Stimulated activated CD4-positive, alpha-beta T cell treated with anti-CD3 and anti-CD28 coated beads, Interleukin-1b, Interleukin-23, amount 100 ng/mL, for 4 hours (primary cell): ENCODE measurements around the gene TUBA3D.
A peak's percentile ranks its signal among the peaks of the same experiment; 100 is the strongest.
"Not testable (repeated sequence)": the region's sequence is repeated elsewhere in the genome, so short reads cannot be mapped to it uniquely, and the experiment has no call there.

ENCODE experiments used
- DNase-seq, 2 donors: peaks; one replicate each; pipeline ENCODE4 v3.0.0-alpha.2; 2020; ENCODE audit warnings: low read depth in 2 of 2

Gene TUBA3D

GRCh38 chr2:131483981-131484820, 8.3 kb downstream of the TUBA3D start:
- not testable (repeated sequence) for DNase-seq

DNA sequence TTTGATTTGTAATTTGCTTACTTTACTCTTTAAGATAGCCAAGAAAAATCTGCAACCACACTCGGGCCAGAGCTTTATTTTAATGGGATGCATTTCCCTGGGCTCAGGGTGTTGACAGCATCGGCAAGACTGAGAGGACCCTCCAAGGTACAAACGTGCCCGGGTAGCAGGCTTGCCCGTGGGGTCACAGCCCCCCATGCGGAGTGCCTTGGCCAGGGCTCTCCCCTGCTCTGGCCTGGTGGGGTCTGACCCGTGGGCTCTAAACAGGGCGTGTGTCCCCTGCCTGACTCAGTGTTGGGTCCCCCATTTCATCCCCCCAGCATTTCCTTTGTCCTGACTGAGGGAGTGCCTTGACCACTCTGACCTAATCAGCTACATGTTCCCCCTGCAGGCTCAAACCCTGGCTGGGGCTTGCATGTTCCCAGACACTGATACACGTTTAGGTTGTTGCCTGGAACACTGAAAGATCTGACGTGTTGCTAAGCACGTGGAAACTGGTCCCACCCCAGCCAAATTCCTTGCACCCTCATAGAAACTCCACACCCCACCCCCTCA, 9.1 kb downstream of the TUBA3D start:
- DNase-seq = not testable (repeated sequence)

GRCh38 chr2:131486201-131486902, 10.4 kb downstream of the TUBA3D start:
- DNase-seq = not testable (repeated sequence)

DNA sequence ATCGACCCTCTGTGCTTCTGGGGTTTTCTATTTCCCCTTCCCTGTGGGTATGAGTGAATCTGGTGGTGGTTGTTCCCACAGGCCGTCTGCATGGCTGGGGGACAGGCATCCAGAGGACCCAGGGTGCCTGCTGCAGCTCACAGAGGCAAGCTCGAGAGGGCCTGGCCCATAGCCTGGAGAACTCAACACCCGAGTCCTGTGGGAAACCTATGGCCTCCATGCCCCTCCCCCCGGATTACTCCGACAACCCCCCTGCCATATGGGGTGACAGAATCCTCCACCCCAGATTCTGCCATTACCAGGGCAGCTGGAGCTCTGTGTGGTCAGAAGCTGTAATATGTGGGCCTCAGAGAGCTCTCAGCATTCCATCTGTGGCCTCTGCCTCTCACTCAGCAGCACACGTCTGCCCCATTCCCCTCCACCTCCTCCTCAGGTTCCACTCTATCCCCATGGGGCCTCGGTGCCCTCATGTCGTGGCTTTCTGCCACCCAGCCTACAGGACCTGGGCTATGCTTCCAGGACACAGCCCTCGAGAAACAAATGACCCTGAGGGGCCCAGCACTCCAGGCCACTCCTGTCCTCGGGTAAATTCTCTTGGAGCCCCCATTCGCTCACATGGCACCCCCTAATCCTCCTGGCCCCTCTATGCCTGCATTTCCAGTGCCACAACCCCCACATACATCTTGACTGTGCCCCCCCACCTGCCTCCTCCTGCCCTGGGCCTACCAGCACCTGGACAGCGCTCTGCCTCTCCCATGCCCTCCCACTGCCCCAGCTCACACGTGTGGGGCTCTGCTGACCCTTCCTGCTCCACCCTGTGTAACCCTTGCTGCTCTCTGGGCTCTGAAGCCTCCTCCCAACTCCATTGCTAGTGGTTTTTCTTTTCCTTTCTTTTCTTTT, 12.6 kb downstream of the TUBA3D start:
- no peak for DNase-seq

DNA sequence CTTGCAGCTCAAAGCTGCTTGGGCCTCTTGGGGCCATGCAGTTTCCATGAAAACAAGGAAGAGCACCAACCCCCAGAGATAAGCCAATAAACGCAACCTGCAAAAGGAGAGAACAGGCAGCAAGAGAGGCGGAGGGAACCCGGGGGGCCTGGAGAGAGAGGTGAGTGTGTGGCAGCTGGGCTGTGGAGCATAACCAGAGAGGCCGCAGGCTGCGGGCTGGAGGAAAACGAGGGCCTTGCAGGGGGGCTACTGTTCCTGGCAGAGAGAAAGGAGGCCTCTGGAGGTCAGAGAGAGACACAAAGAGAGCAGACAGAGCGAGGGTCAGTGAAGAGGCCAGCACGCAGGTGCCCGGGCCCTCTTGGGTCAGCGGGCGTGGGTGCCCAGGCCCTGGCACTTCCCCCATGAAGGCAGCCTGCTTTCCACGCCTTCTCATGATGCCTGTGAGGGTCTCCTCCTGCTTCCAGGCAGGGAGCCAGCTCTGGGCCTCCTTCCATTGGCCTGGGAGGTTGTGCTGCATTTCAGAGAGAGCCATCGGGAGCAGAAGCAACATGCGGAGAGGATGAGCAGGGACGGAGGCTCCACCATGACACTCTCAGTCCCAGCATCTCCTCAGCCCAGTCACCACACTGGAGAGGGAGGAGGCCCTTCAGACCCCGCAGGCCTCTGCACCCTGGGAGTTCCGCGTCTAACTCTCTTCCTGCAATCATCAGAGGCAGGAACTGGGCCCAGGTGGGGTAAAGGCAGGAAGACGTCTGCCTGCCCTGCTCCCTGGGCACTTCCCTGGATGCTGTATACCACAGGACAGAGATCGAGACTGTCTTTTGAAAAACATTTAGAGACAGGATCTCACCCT, 14.9 kb downstream of the TUBA3D start:
- not testable (repeated sequence) for DNase-seq

- not testable (repeated sequence) for DNase-seq
Observed at GRCh38 chr2:131491469-131491836, 15.5 kb downstream of the TUBA3D start.

DNA sequence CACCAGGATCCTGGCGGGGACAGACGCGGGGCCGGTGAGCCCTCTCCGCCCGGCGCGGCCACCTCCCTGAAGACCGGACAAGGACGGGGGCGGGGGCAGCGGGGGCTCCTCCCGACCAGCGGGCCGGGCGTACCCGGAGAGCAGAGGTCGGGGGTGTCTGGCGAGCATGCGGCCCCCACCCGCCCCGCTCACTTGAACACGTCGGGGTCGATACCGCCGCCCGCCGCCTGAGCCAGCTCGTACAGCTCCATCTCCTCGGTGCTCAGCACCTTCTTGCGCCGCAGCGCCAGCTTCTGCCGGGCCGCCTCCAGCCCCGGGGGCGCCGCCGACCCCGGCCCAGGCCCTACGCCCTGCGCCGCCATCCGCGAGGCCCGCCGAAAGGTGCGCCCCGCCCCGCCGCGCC, 16.1 kb downstream of the TUBA3D start, which contains the start of gene MZT2A:
TSS of gene MZT2A (minus strand) at position 383 of the 403 bp plus-strand sequence. CDS start at position 362, 21 bp downstream.
- peak in 1 of 2 donors; percentile 77 for DNase-seq

GRCh38 chr2:131492418-131493198, 16.7 kb downstream of the TUBA3D start:
- peak; percentile 87 to 91 for DNase-seq

GRCh38 chr2:131493199-131493968, 17.5 kb downstream of the TUBA3D start:
- no peak for DNase-seq

- not testable (repeated sequence) for DNase-seq
Observed at GRCh38 chr2:131495506-131495905, 19.6 kb downstream of the TUBA3D start.

DNA sequence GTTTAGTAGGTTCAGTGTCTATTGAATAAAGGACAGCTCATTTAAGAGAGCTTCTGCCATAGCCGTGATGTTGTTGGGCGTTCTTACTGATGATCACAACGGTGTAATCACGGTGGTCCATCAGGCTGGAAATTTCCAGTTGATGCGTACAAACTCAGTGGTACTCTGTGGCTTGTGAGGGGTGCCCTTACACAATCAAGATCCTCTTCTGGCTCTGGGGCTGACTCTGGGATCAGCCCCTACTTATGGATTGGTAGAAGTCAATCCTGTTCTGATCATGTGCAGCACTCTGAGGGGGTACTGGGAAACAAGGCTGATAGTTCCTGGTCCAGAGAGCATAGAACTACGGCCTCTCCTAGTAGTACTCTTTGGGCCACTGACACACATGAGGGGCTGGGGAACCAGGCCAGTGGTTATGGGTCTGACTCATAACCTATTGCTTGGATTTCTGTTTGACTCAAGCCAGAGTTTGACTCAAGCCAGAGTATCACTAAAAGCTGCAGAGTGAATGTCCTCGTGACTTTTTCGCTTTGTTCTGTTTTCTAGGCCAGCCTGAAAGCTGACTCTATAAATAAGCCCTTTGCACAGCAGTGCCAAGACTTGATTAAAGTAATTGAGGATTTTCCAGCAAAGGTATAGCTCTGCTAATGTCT, 22.5 kb downstream of the TUBA3D start:
- DNase-seq = not testable (repeated sequence)

- not testable (repeated sequence) for DNase-seq
Observed at GRCh38 chr2:131503587-131503986, 27.7 kb downstream of the TUBA3D start.

DNA sequence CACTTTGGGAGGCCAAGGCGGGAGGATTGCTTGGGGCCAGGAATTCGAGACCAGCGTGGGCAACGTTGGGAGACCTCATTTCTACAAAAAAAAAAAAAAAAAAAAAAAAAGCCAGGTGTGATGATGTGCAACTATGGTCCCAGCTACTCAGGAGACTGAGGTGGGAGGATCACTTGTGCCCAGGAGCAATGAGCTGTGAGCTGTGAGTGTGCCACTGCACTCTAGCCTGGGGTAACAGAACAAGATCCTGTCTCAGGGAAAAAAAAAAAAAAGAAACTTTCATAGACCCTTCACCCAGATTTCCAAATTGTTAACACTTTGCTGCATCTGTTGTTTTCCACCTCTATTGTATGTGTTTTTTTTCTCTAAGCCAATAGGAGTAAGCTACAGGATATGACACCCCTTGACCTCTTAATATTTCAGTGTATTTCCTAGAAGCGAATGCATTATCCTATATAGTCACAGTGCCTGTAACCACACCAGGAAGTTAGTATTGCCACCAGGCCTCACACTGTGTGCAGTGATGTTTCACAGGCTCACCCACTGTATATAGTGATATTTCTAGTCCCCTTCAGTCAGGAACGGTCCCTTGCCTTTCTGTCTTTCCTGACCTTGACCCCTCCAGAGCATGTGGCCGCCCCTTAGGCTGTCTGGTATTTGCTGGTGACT, 28.3 kb downstream of the TUBA3D start:
- DNase-seq = not testable (repeated sequence)

DNA sequence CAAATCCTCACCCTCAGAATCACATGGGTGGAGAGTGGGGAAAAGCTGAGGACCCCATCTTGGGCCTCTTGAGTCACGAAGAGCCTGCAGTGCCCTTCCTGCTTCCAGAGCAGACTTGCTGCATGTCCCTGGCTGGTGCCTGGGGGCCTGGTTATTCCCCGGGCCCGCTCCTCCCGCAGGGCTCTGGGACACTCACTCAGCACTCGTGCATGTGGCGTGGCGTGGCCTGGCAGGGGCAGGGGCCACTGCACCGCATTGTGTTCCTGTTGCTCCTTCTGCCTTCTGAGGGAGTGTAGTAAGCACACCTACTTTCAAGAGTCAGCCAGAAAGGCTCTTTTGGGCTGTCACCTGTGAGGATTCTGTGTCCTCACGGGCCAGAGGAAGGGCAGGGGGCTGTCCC, 33.7 kb downstream of the TUBA3D start:
- DNase-seq = no peak

DNA sequence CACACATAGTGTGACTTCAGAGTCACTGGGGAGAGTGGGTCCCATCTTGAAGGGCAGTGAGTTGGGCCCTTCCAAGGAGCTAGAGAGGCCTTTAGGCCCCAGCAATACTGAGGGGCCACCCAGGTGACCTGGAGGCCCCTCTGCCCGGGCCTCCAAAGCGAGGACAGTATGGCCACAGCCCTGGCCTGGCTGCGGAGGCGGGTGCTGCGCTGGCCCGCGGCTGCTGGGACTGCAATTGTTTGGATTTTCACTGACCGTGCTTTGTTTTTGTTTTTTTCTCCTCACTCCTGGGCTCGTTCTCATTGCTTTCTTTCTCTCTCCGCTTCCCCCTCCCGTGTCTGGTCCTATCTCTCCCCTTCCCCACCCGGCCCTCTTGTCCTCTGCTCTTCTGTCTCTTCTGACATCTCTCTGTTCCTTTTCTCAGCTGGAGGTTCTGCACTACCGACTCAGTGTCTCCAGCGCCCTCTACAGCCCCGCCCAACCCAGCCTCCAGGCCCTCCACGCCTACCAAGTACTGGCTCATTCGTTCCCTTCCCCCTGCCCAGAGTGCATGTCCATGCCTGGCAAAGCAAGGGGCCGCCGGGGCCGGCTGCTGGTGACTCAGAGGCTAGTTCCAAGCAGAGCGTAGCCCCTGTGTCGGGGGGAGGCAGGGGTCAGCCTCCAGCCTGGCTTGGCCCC, 35.5 kb downstream of the TUBA3D start:
- not testable (repeated sequence) for DNase-seq

GRCh38 chr2:131511969-131512870, 36.3 kb downstream of the TUBA3D start:
- DNase-seq = not testable (repeated sequence)
